Suppressor macrophage treated with lipopolysaccharide for 4 hours (primary cell): ENCODE data around the gene POLH.
"Not testable (repeated sequence)": the region's sequence is repeated elsewhere in the genome, so short reads cannot be mapped to it uniquely, and the experiment has no call there.

Experiments used
- DNase-seq: peaks from one replicate; pipeline ENCODE4 v3.0.0-alpha.2; 2020

Gene POLH

DNA sequence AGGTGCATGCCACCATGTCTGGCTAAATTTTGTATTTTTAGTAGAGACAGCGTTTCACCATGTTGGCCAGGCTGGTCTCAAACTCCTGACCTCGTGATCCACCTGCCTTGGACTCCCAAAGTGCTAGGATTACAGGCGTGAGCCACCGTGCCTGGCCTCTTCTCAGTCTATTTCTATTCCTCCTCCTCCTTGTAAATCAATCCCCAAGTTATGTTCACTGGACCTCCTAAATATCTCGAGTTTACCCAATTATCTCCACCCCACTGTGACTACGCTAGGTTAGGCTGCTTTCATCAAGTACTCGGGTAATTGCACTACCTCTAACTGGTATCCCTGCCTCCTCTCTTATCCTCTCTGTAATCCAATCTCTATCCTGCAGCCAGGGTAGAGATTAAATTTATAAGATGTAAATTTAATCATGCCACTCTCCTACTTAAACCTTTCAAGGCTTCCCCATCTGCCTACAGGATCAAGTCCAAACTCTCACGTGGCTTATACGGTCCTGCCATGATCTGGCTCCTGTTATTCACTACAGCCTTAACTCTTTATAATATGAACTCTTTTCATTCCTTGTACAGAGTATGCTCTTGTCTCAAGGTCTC is 58.8 kb downstream of the POLH start:
- DNase-seq, result no peak

DNA sequence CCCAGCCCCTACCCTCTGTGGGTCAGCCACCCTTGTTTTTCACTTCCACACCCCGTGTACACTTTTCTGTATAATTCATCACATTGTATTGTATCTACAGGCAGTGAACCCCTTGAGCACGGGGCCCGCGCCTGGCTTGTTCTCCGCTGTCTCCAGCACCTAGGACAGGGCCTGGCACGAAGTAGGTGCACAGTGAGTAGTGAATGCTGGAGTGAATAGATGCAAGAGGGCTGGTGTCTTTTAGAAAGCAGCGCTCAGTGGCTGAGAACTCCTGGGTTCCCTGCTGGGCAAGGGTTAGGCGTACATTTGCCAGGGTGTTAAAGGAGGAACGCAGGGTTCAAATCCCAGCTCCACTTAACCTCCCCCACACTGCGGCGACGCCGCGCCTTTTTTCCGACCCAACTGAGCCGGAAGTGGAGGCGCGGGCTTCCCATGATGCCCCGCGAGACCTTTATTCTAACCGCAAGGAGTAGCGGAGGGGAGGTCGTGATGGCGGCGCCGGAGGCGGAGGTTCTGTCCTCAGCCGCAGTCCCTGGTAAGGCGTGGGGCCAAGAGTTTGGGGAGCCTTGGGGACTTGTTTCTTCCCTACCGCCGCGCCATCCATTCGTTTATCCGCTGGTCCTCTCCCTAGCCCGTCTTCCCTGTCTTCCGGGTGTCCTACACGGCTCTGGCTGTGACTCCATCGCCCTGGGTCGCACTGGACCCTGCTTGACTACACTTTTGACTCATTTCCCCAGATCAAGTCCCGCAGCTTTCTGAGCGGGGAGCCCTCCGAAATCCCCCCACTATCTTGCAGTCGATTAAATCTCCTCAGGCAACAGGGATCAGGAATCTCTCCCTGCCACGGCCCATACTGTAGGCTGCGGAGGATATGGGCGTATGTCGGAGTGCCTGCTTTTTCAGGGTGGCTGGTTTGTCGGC is 59.7 kb downstream of the POLH start, which contains the start of gene MAD2L1BP:
MAD2L1BP (plus strand) TSS at position 454 of the 921 bp plus-strand sequence; CDS start at position 490, 36 bp downstream.
- peak; percentile 88 for DNase-seq

DNA sequence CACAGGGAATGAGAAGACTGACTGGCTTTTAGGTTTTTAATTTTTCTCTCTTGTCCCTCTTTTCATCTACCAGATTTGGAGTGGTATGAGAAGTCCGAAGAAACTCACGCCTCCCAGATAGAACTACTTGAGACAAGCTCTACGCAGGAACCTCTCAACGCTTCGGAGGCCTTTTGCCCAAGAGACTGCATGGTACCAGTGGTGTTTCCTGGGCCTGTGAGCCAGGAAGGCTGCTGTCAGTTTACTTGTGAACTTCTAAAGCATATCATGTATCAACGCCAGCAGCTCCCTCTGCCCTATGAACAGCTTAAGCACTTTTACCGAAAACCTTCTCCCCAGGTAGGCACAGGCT is 60.3 kb downstream of the POLH start:
- peak; percentile 12 for DNase-seq

DNA sequence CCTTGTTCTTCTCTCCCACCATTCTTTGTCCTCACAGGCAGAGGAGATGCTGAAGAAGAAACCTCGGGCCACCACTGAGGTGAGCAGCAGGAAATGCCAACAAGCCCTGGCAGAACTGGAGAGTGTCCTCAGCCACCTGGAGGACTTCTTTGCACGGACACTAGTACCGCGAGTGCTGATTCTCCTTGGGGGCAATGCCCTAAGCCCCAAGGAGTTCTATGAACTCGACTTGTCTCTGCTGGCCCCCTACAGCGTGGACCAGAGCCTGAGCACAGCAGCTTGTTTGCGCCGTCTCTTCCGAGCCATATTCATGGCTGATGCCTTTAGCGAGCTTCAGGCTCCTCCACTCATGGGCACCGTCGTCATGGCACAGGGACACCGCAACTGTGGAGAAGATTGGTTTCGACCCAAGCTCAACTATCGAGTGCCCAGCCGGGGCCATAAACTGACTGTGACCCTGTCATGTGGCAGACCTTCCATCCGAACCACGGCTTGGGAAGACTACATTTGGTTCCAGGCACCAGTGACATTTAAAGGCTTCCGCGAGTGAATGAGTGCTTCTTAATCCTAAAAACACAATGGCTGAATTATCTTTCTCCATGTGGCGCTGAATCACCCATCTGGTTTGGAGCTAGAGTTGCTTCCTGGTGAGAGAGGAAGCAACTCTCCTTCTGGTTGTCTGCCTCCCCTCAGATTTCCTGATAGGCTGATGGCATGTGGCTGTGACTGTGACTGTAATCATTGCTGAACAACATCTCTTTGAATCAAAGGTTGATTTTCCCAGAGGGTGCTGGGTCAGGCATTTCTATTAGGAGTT is 64.2 kb downstream of the POLH start:
- peak; percentile 62 for DNase-seq

DNA sequence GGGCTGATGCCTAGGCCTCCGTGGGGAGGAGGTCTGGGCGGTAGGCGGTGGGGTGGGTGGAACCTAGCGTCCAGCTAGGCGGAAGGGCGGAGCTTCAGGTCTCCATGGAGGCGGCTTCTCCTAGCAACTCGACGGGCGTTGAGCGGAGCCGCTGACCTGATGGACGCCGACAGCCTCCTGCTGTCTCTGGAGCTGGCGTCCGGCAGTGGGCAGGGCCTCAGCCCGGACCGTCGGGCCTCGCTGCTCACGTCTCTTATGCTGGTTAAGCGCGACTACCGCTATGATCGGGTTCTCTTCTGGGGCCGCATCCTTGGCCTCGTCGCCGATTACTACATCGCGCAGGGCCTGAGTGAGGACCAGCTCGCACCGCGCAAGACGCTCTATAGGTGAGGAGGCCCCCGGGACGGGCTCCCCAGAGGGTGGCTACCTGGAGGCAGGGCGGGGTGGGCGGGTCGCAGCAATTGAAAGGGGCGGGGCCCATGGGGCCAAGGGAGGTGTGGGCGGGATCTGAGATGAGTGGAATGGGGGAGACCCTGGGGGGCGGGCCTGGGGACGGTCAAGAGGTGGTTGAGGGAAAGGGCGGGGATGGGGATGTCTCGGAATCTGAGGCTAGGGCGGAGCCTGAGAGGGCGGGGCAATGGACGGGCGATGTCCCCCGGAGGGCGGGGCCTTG is 69.1 kb downstream of the POLH start, which contains the start of gene RSPH9:
RSPH9 (plus strand) TSS at position 97 of the 673 bp plus-strand sequence; CDS start at position 160, 63 bp downstream.
- DNase-seq, result peak; percentile 66

DNA sequence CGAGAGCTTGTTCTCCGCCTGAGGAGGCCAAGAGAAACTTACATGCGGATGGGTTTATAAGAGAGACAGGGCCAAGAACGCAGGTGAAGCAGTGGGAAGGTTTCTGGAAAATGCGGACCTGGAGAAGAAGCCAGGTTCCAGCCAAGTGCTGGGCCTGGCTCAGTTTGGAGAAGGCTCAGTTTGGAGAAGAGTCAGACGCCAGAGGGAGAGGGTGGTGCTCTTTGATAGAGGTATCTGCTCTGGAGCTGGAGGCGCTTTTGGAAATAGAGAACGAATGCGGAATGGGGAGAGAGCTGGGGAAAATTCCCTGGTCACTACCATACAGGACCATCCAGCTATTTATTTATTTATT is 69.6 kb downstream of the POLH start:
- no peak for DNase-seq

DNA sequence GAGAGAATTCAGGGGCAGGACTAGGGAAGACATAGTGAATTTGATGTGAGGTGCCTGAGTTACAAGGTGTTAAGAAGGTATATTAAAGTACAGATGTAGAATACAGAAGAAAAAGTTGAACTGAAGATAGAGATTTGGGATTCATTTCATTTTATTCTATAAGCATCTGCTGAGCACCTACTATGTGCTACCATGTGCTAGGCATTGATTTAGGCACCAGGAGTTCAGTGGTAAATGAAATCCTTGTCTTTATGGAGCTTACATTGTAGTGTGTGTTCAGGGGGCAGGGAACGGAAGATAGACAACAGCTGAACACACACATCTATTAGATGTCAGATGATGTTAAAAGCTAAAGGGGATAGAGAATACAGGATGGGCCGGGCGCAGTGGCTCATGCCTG is 71.6 kb downstream of the POLH start:
- no peak for DNase-seq

DNA sequence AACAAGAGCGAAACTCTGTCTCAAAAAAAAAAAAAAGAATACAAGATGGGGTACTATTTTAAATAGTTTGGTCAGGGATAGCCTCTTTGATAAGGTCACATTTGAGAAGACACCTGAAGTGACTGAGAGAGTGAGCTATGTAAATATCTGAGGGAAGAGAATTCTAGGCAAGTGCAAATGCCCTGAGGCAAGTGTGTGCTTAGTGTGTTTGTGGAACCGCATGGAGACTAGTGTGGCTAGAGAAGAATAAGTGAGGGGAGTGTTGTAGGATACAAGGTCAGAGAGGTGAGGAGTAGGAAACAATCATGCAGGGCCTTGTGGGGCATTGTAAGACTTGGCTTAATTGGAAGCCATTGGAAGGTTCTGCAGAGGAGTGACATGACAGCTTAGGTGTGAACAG is 72.3 kb downstream of the POLH start:
- no peak for DNase-seq

DNA sequence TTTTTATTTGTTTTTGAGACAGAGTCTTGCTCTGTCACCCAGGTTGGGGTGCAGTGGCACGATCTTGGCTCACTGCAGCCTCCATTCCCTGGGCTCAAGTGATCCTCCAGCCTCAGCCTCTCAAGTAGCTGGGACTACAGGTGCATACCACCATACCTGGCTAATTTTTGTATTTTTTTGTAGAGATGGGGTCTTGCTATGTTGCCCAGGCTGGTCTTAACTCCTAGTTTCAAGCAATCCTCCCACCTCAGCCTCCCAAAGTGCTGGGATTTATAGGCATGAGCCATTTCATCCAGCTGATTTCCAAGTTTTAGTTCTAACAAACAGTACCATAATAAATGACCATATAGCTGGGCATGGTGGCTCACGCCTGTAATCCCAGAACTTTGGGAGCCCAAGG is 76.8 kb downstream of the POLH start:
- not testable (repeated sequence) for DNase-seq

DNA sequence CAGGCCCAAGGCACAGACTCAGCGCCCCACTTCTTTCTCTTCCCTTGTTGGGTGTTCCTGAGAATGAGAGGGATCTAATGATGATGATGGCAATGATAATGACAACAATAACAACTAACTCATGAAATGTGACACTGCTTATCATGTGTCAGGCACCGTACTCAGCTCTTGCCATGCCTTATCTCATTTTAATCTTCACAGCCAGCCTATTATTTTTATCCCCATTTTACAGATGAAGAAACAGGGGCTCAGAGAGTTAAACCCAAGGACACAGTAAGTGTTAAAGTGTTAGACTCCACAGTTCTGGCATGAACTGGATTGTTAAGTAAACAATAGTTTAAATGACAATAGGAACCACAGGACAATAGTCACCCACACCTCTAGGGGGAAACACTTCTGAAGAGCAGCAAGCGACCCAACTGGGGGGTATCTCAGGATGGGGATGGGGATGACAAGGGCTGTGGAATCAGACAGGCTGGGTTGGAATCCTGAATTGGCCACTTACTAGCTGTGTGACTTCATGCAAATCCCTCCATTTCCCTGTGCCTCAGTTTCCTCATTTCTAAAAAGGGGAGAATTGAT is 81.3 kb downstream of the POLH start:
- DNase-seq, result no peak

DNA sequence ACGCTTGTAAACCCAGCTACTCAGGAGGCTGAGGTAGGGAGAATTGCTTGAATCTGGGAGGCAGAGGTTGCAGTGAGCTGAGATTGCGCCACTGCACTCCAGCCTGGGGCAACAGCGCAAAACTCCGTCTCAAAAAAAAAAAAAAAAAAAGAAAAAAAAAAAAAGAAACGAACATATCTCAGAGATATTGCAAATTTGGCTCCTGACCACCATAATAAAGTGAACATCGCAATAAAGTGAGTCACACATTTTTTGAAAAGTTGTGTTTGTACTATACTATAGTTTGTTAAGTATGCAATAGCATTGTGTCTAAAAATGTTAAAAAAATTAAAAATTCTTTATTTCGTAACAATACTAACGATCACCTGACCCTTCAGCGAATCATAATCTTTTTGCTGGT is 82.2 kb downstream of the POLH start:
- DNase-seq, result no peak

DNA sequence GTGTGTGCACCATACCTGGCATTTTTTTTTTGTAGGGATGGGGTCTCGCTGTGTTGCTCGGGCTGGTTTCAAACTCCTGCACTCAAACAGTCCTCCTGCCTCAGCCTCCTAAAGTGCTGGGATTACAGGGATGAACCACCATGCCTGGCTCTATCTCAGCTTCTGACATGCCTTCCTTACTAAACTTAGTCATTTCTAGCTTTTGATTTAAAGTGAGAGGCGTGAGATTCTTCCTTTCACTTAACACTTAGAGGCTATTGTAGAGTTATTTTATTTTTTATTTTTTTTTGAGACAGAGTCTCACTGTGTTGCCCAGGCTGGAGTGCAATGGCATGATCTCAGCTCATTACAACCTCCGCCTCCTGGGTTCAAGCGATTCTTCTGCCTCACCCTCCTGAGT is 87.0 kb downstream of the POLH start:
- DNase-seq, result not testable (repeated sequence)
